Fibroblast of gingiva (primary cell): ENCODE results near the gene SIRT7.

ENCODE experiments used
- DNase-seq: peaks from one replicate; pipeline ENCODE4 v3.0.0-alpha.2; 2011; ENCODE audit warnings: low read depth

SIRT7 gene

GRCh38 chr17:81931557-81932332, 13.8 kb upstream of the SIRT7 start:
- DNase-seq: no peak

GRCh38 chr17:81931189-81931556, 13.2 kb upstream of the SIRT7 start:
- no peak for DNase-seq

- no peak for DNase-seq
These were observed 12.5 kb upstream of the SIRT7 start for GRCh38 chr17:81930142-81931125.

GRCh38 chr17:81929253-81930141, 11.5 kb upstream of the SIRT7 start:
- DNase-seq: no peak

- no peak for DNase-seq
These were observed 10.7 kb upstream of the SIRT7 start for GRCh38 chr17:81928544-81929252.

- peak; percentile 93 for DNase-seq
These were observed 9.9 kb upstream of the SIRT7 start, which contains the start of gene MAFG for GRCh38 chr17:81927653-81928543. Gene MAFG (minus strand): TSS chr17:81927735. CDS start chr17:81923185, 4,550 bp downstream.

GRCh38 chr17:81927152-81927652, 9.2 kb upstream of the SIRT7 start:
- no peak for DNase-seq

- DNase-seq: peak; percentile 89
These were observed 8.6 kb upstream of the SIRT7 start for GRCh38 chr17:81926451-81927151.

GRCh38 chr17:81925860-81926450, 8.0 kb upstream of the SIRT7 start:
- DNase-seq: no peak

- DNase-seq: no peak
These were observed 6.9 kb upstream of the SIRT7 start for GRCh38 chr17:81924557-81925532.

GRCh38 chr17:81923302-81924260, 5.6 kb upstream of the SIRT7 start:
- peak; percentile 85 for DNase-seq

GRCh38 chr17:81922566-81923301, 4.8 kb upstream of the SIRT7 start:
- no peak for DNase-seq

GRCh38 chr17:81921996-81922565, 4.1 kb upstream of the SIRT7 start:
- DNase-seq: no peak

GRCh38 chr17:81921537-81921862, 3.5 kb upstream of the SIRT7 start:
- DNase-seq: no peak
